ENCODE data around the gene EIF3B.

Gene EIF3B

DNA sequence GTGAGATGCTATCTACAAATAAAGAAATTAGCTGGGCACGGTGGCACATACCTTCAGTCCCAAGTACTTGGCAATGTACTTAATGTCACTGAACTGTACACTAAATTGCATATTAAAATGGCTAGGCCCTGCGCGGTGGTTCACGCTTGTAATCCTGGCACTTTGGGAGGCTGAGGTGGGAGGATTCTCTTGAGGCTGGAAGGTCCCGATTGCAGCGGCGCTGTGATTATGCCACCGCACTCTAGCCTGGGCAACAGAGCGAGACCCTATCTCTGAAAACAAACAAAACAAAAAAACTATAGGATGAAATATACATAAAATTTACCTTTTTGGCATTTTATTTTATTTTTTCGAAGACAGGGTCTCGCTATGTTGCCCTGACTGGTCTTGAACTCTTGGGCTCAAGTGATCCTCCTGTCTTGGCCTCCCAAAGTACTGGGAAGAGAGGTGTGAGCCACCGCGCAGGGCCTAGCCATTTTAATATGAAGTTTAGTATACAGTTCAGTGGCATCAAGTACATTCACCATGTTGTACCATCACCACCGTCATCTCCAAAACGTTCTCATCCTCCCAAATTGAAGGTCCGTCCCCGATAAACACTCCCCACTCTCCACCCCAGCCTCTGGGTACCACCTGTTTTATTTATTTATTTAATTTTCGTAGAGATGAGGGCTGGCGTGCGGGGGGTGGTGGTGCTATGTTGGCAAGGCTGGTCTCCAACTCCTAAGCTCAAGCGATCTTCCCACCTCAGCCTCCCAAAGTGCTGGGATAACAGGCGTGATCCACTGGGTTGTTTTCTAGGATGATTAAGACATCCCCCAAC lies 1.3 kb upstream of the EIF3B start:
- H3K4me3 ChIP-seq (ENCODE audit: low read depth, low read length): peak overlapping the region; percentile 96
- no peak for TF ChIP-seq CTCF (IDR thresholded peaks at IDR 0.05; ENCODE audit: borderline replicate concordance, insufficient read depth, low read depth, low read length)

- peak overlapping the region; percentile 96 for H3K4me3 ChIP-seq (ENCODE audit: low read depth, low read length)
- TF ChIP-seq CTCF (IDR thresholded peaks at IDR 0.05; ENCODE audit: borderline replicate concordance, insufficient read depth, low read depth, low read length): no peak
These were observed 766 bp upstream of the EIF3B start for GRCh38 chr7:2353936-2354185.

- TF ChIP-seq CTCF (IDR thresholded peaks at IDR 0.05; ENCODE audit: borderline replicate concordance, insufficient read depth, low read depth, low read length): no peak
- peak overlapping the region; percentile 96 for H3K4me3 ChIP-seq (ENCODE audit: low read depth, low read length)
These were observed 495 bp downstream of the EIF3B start for GRCh38 chr7:2354939-2355704.

GRCh38 chr7:2355705-2356008 lies 1.0 kb downstream of the EIF3B start:
- TF ChIP-seq CTCF (IDR thresholded peaks at IDR 0.05; ENCODE audit: borderline replicate concordance, insufficient read depth, low read depth, low read length): no peak
- H3K4me3 ChIP-seq (ENCODE audit: low read depth, low read length): peak overlapping the region; percentile 96

DNA sequence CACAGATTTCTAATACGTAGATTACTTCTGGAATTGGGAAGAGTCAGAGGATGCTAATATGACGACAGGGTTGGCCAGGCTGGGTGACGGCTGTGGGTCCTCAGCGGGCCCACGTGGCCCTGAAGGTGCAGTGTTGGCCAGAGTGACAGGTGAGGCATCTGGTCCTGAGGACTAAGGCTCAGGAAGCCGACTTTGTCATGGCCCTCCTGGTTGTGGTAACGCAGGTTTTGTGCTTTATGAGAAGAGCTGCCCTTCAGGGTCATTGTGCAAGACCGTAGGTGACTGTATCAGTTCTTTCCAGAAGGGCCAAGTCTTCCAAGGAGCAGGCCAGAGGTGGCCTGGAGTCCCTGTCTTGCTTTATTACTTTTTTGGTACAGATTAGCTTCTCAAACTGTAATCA lies 2.5 kb downstream of the EIF3B start:
- H3K4me3 ChIP-seq (ENCODE audit: low read depth, low read length): no peak overlapping the region
- TF ChIP-seq CTCF (IDR thresholded peaks at IDR 0.05; ENCODE audit: borderline replicate concordance, insufficient read depth, low read depth, low read length): no peak

DNA sequence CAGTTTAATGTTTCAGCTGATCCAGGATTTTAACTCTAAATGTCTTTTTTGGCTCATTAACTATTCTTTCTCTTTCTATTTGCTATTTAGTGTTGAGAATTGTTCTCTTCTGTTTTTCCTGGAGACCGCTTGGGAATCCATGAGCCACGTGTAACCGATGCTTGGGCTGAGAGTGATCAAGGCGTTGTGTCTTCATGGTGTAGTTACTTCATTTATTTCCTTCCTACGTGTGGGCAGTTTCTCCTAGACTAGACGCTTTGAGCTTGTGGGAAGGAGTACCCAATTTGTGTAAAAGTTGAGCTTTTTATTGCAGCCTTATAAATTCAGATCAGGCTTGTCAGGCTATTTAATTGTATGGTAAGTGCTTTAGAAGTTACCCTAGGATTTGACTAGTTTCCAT lies 2.9 kb downstream of the EIF3B start:
- no peak overlapping the region for H3K4me3 ChIP-seq (ENCODE audit: low read depth, low read length)
- TF ChIP-seq CTCF (IDR thresholded peaks at IDR 0.05; ENCODE audit: borderline replicate concordance, insufficient read depth, low read depth, low read length): no peak

GRCh38 chr7:2358968-2359527 lies 4.4 kb downstream of the EIF3B start:
- no peak for TF ChIP-seq CTCF (IDR thresholded peaks at IDR 0.05; ENCODE audit: borderline replicate concordance, insufficient read depth, low read depth, low read length)
- H3K4me3 ChIP-seq (ENCODE audit: low read depth, low read length): no peak overlapping the region
